ENCODE measurements around the gene IFI6. TPM values are rescaled to one million over a fixed set of nuclear protein-coding genes. Genes with fewer than 3 reads are reported as not detected.

Gene IFI6
- total RNA-seq, 4 donors from 2014 or later: 28.4 to 420 (median 77.5) TPM

- TF ChIP-seq CTCF (IDR thresholded peaks at IDR 0.05; ENCODE audit: low read depth): no peak
Measured at GRCh38 chr1:27650539-27651175, 21.3 kb downstream of the IFI6 start.

- TF ChIP-seq CTCF (IDR thresholded peaks at IDR 0.05; ENCODE audit: low read depth): no peak
Measured at GRCh38 chr1:27650171-27650538, 21.8 kb downstream of the IFI6 start.

DNA sequence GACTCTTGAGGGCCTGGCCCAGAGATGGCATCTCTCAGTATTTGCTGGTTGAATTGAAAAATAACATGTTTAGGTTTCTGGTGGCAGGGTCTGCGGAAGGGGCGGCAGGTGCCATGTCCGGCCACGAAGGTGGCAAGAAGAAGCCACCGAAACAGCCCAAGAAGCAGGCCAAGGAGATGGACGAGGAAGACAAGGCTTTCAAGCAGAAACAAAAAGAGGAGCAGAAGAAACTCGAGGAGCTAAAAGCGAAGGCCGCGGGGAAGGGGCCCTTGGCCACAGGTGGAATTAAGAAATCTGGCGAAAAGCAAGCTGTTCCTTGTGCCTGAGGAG, 22.7 kb downstream of the IFI6 start:
- TF ChIP-seq CTCF (IDR thresholded peaks at IDR 0.05; ENCODE audit: low read depth): no peak

- no peak for TF ChIP-seq CTCF (IDR thresholded peaks at IDR 0.05; ENCODE audit: low read depth)
Measured at GRCh38 chr1:27648602-27649305, 23.2 kb downstream of the IFI6 start.

- no peak for TF ChIP-seq CTCF (IDR thresholded peaks at IDR 0.05; ENCODE audit: low read depth)
Measured at GRCh38 chr1:27647328-27647727, 24.7 kb downstream of the IFI6 start.

DNA sequence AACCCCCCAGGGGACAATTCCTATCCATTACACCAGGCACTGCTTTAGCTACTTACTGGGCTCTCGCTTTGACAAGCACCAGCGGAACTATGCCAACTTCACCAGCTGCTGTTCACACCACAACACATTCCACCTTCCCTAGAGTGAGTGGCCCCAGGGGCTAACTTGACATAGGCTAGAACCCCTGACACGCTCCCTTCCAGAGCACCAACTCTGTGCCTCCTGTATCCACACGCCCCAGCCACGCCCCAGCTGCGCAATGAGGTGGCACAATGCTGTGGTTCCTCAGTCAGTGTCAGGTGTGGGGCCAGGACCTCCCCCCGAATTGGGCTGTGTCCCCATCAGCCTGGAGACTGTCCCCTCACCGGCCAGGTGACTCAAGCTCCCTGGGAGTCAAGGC, 25.3 kb downstream of the IFI6 start:
- no peak for TF ChIP-seq CTCF (IDR thresholded peaks at IDR 0.05; ENCODE audit: low read depth)

- no peak for TF ChIP-seq CTCF (IDR thresholded peaks at IDR 0.05; ENCODE audit: low read depth)
Measured at GRCh38 chr1:27645071-27645415, 26.9 kb downstream of the IFI6 start.

Measured in subcutaneous adipose tissue (tissue), 4 donors.